Retinal pigment epithelial cell (primary cell): ENCODE measurements around the gene UNC5C.

Source experiments
- DNase-seq: peaks from one replicate; pipeline ENCODE4 v3.0.0-alpha.2; 2010; ENCODE audit warnings: low read depth
- H3K4me3 ChIP-seq: 2 replicates; pipeline ENCODE4 v1.5.1; 2011; ENCODE audit warnings: mild to moderate bottlenecking, low read length, control low read depth, moderate library complexity
- CTCF ChIP-seq: conservative IDR thresholded peaks from 2 replicates; pipeline ENCODE4 v1.5.1; 2011; ENCODE audit warnings: low read depth, low read length, control low read depth, inconsistent platforms

The UNC5C gene

GRCh38 chr4:95256108-95256835 lies 292.5 kb downstream of the UNC5C start:
- no peak for DNase-seq
- TF ChIP-seq CTCF = no peak
- H3K4me3 ChIP-seq = no peak overlapping the region

GRCh38 chr4:95255396-95256107 lies 293.2 kb downstream of the UNC5C start:
- no peak for DNase-seq
- no peak for TF ChIP-seq CTCF
- no peak overlapping the region for H3K4me3 ChIP-seq

- no peak overlapping the region for H3K4me3 ChIP-seq
- no peak for DNase-seq
- no peak for TF ChIP-seq CTCF
Measured at GRCh38 chr4:95251568-95251967, 297.2 kb downstream of the UNC5C start.

GRCh38 chr4:95250544-95251137 lies 298.1 kb downstream of the UNC5C start:
- no peak overlapping the region for H3K4me3 ChIP-seq
- DNase-seq = no peak
- TF ChIP-seq CTCF = no peak

- no peak for DNase-seq
- no peak overlapping the region for H3K4me3 ChIP-seq
- no peak for TF ChIP-seq CTCF
Measured at GRCh38 chr4:95249426-95250021, 299.2 kb downstream of the UNC5C start.

GRCh38 chr4:95248720-95249425 lies 299.9 kb downstream of the UNC5C start:
- no peak for DNase-seq
- TF ChIP-seq CTCF = no peak
- H3K4me3 ChIP-seq = no peak overlapping the region
